ENCODE data around the gene SYT1.
A peak's percentile ranks its signal among the peaks of the same experiment; 100 is the strongest.
"Not testable (repeated sequence)": the region's sequence is repeated elsewhere in the genome, so short reads cannot be mapped to it uniquely, and the experiment has no call there.

SYT1 gene

DNA sequence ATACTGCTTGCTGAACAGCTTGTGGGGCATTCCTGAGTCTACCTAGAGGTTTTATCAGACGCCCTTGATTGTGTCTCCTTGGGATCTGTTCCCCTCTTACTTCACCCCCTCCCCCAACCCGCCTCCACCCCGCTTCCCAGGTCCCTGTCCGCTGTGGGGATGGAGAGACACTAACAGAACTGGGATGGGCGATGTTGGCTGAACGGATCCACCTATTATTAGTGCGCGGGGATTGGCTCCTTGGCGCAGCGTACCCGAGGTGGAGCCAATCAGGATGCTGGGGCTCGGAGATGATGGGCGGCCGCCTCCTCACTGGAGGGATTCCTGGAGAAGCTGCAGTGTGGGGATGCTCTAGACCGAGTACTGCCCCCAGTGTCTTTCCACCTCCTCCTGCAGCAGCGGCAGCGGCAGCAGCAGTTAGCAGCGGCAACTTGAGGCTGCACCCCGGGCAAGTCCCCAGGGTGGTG, at the start of gene SYT1:
Gene SYT1, plus strand, starts transcription at position 372 of the 467 bp plus-strand sequence.
- Histone ChIP-seq H3K4me3 (ENCODE audit: low read depth, low read length) (peak within 1 kb of the TSS; percentile 99), H3K27ac (ENCODE audit: low read depth, low read length) (peak within 1 kb of the TSS; percentile 79), H3K9me3 (ENCODE audit: control insufficient read depth, insufficient read depth, low read depth, low read length) (no peaks in the 10 kb centered on the region), H3K36me3 (ENCODE audit: control insufficient read depth, insufficient read depth, low read length) (no peaks in the 10 kb centered on the region), H3K9ac (ENCODE audit: low read length) (peak within 1 kb of the TSS; percentile 91), H3K4me1 (ENCODE audit: control insufficient read depth, insufficient read depth, low read length) (peaks cover 23% of the 10 kb centered on the region), H3K27me3 (ENCODE audit: control insufficient read depth, insufficient read depth, low read length) (no peaks in the 10 kb centered on the region)

- H3K4me1 ChIP-seq (ENCODE audit: control insufficient read depth, insufficient read depth, low read length): no peaks in the 10 kb centered on the region
- 0 out of 2 replicates have a peak, but pooled peaks cover 3% of the 10 kb centered on the region for H3K9me3 ChIP-seq (ENCODE audit: control insufficient read depth, insufficient read depth, low read depth, low read length)
- no peak overlapping the region for H3K4me3 ChIP-seq (ENCODE audit: low read depth, low read length)
- no peak overlapping the region for H3K9ac ChIP-seq (ENCODE audit: low read length)
- no peak overlapping the region for H3K27ac ChIP-seq (ENCODE audit: low read depth, low read length)
- no peaks in the 10 kb centered on the region for H3K27me3 ChIP-seq (ENCODE audit: control insufficient read depth, insufficient read depth, low read length)
- no peaks in the 10 kb centered on the region for H3K36me3 ChIP-seq (ENCODE audit: control insufficient read depth, insufficient read depth, low read length)
These were observed 46.1 kb upstream of the SYT1 start for GRCh38 chr12:78818487-78818886.

- Histone ChIP-seq H3K27me3 (ENCODE audit: control insufficient read depth, insufficient read depth, low read length) (no peaks in the 10 kb centered on the region), H3K9ac (ENCODE audit: low read length) (no peak overlapping the region), H3K9me3 (ENCODE audit: control insufficient read depth, insufficient read depth, low read depth, low read length) (no peaks in the 10 kb centered on the region), H3K36me3 (ENCODE audit: control insufficient read depth, insufficient read depth, low read length) (no peaks in the 10 kb centered on the region), H3K27ac (ENCODE audit: low read depth, low read length) (no peak overlapping the region), H3K4me3 (ENCODE audit: low read depth, low read length) (no peak overlapping the region), H3K4me1 (ENCODE audit: control insufficient read depth, insufficient read depth, low read length) (no peaks in the 10 kb centered on the region)
These were observed 43.6 kb upstream of the SYT1 start for GRCh38 chr12:78820946-78821345.

- no peaks in the 10 kb centered on the region for H3K9me3 ChIP-seq (ENCODE audit: control insufficient read depth, insufficient read depth, low read depth, low read length)
- no peak overlapping the region for H3K4me3 ChIP-seq (ENCODE audit: low read depth, low read length)
- no peaks in the 10 kb centered on the region for H3K27me3 ChIP-seq (ENCODE audit: control insufficient read depth, insufficient read depth, low read length)
- H3K36me3 ChIP-seq (ENCODE audit: control insufficient read depth, insufficient read depth, low read length): no peaks in the 10 kb centered on the region
- H3K27ac ChIP-seq (ENCODE audit: low read depth, low read length): no peak overlapping the region
- H3K9ac ChIP-seq (ENCODE audit: low read length): no peak overlapping the region
- no peaks in the 10 kb centered on the region for H3K4me1 ChIP-seq (ENCODE audit: control insufficient read depth, insufficient read depth, low read length)
These were observed 39.7 kb upstream of the SYT1 start for GRCh38 chr12:78824918-78825317.

GRCh38 chr12:78829690-78830089, 34.9 kb upstream of the SYT1 start:
- Histone ChIP-seq H3K27ac (ENCODE audit: low read depth, low read length) (no peak overlapping the region), H3K9me3 (ENCODE audit: control insufficient read depth, insufficient read depth, low read depth, low read length) (no peaks in the 10 kb centered on the region), H3K4me3 (ENCODE audit: low read depth, low read length) (no peak overlapping the region), H3K36me3 (ENCODE audit: control insufficient read depth, insufficient read depth, low read length) (no peaks in the 10 kb centered on the region), H3K27me3 (ENCODE audit: control insufficient read depth, insufficient read depth, low read length) (no peaks in the 10 kb centered on the region), H3K4me1 (ENCODE audit: control insufficient read depth, insufficient read depth, low read length) (no peaks in the 10 kb centered on the region), H3K9ac (ENCODE audit: low read length) (no peak overlapping the region)

DNA sequence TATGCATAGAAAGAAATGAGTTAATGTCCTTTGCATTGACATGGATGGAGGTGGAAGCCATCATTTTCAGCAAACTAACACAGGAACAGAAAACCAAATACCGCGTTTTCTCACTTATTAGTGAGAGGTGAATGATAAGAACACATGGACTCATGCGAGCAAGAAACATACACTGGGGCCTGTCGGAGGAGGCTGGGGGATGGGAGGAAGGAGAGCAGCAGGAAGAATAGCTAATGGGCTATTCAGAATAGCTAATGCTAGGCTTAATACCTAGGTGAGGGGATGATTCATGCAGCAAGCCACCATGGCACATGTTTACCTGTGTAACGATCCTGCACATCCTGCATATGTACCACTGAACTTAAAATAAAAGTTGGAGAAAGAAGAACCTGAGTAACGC, 29.1 kb upstream of the SYT1 start:
- no peaks in the 10 kb centered on the region for H3K36me3 ChIP-seq (ENCODE audit: control insufficient read depth, insufficient read depth, low read length)

GRCh38 chr12:78840518-78841019, 24.0 kb upstream of the SYT1 start:
- Histone ChIP-seq H3K27ac (ENCODE audit: low read depth, low read length) (peak overlapping the region; percentile 95), H3K4me1 (ENCODE audit: control insufficient read depth, insufficient read depth, low read length) (peaks cover 25% of the 10 kb centered on the region), H3K9me3 (ENCODE audit: control insufficient read depth, insufficient read depth, low read depth, low read length) (peaks cover 14% of the 10 kb centered on the region; the same call in 1 of the 2 replicates), H3K4me3 (ENCODE audit: low read depth, low read length) (peak overlapping the region; percentile 32), H3K9ac (ENCODE audit: low read length) (peak overlapping the region; percentile 68)
- not testable (repeated sequence) for H3K27me3 ChIP-seq (ENCODE audit: control insufficient read depth, insufficient read depth, low read length); H3K36me3 ChIP-seq (ENCODE audit: control insufficient read depth, insufficient read depth, low read length)

More for the DNA sequence above, 29.1 kb upstream of the SYT1 start:
- H3K9ac ChIP-seq (ENCODE audit: low read length): no peak overlapping the region
- H3K4me1 ChIP-seq (ENCODE audit: control insufficient read depth, insufficient read depth, low read length): peaks cover 19% of the 10 kb centered on the region
- no peak overlapping the region for H3K4me3 ChIP-seq (ENCODE audit: low read depth, low read length)
- no peaks in the 10 kb centered on the region for H3K27me3 ChIP-seq (ENCODE audit: control insufficient read depth, insufficient read depth, low read length)
- no peaks in the 10 kb centered on the region for H3K9me3 ChIP-seq (ENCODE audit: control insufficient read depth, insufficient read depth, low read depth, low read length)
- H3K27ac ChIP-seq (ENCODE audit: low read depth, low read length): no peak overlapping the region

DNA sequence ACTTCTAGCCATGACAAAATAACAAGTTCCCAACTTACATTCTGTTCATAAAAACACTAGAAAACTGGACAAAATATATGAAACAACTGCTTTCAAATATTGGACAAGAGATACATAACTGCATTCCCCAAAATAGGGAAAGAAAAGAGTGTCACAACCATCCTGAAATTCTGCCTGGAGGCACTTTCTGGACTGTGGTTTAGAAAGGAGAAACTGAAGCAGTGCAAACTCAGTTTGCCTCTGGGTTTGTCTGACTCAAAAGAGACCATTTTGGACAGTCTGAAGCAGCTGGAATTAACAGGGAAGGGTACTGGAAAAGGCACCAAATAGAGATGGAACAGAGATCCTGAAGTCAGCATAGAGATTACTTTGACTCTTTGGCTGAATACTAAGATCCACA, 11.3 kb upstream of the SYT1 start:
- H3K27me3 ChIP-seq (ENCODE audit: control insufficient read depth, insufficient read depth, low read length): no peaks in the 10 kb centered on the region
- peaks cover 15% of the 10 kb centered on the region; the same call in 1 of the 2 replicates for H3K9me3 ChIP-seq (ENCODE audit: control insufficient read depth, insufficient read depth, low read depth, low read length)
- no peaks in the 10 kb centered on the region for H3K4me1 ChIP-seq (ENCODE audit: control insufficient read depth, insufficient read depth, low read length)
- H3K36me3 ChIP-seq (ENCODE audit: control insufficient read depth, insufficient read depth, low read length): no peaks in the 10 kb centered on the region
- no peak overlapping the region for H3K4me3 ChIP-seq (ENCODE audit: low read depth, low read length)
- no peak overlapping the region for H3K27ac ChIP-seq (ENCODE audit: low read depth, low read length)
- H3K9ac ChIP-seq (ENCODE audit: low read length): no peak overlapping the region

- Histone ChIP-seq H3K27me3 (ENCODE audit: control insufficient read depth, insufficient read depth, low read length) (no peaks in the 10 kb centered on the region), H3K9ac (ENCODE audit: low read length) (peak overlapping the region; percentile 84), H3K4me1 (ENCODE audit: control insufficient read depth, insufficient read depth, low read length) (peaks cover 23% of the 10 kb centered on the region), H3K36me3 (ENCODE audit: control insufficient read depth, insufficient read depth, low read length) (no peaks in the 10 kb centered on the region), H3K9me3 (ENCODE audit: control insufficient read depth, insufficient read depth, low read depth, low read length) (no peaks in the 10 kb centered on the region), H3K27ac (ENCODE audit: low read depth, low read length) (peak overlapping the region; percentile 79), H3K4me3 (ENCODE audit: low read depth, low read length) (peak overlapping the region; percentile 99)
These were observed 832 bp upstream of the SYT1 start for GRCh38 chr12:78863482-78864402.

GRCh38 chr12:78864870-78865463, 393 bp downstream of the SYT1 start:
- no peaks in the 10 kb centered on the region for H3K9me3 ChIP-seq (ENCODE audit: control insufficient read depth, insufficient read depth, low read depth, low read length)
- H3K4me3 ChIP-seq (ENCODE audit: low read depth, low read length): peak overlapping the region; percentile 99
- H3K27me3 ChIP-seq (ENCODE audit: control insufficient read depth, insufficient read depth, low read length): no peaks in the 10 kb centered on the region
- H3K9ac ChIP-seq (ENCODE audit: low read length): peak overlapping the region; percentile 91
- H3K27ac ChIP-seq (ENCODE audit: low read depth, low read length): peak overlapping the region; percentile 68; the same call in 1 of the 2 replicates
- H3K4me1 ChIP-seq (ENCODE audit: control insufficient read depth, insufficient read depth, low read length): peaks cover 27% of the 10 kb centered on the region
- no peaks in the 10 kb centered on the region for H3K36me3 ChIP-seq (ENCODE audit: control insufficient read depth, insufficient read depth, low read length)

GRCh38 chr12:78865516-78865915, 942 bp downstream of the SYT1 start:
- peaks cover 28% of the 10 kb centered on the region for H3K4me1 ChIP-seq (ENCODE audit: control insufficient read depth, insufficient read depth, low read length)
- no peaks in the 10 kb centered on the region for H3K36me3 ChIP-seq (ENCODE audit: control insufficient read depth, insufficient read depth, low read length)
- peak overlapping the region; percentile 91 for H3K9ac ChIP-seq (ENCODE audit: low read length)
- no peaks in the 10 kb centered on the region for H3K27me3 ChIP-seq (ENCODE audit: control insufficient read depth, insufficient read depth, low read length)
- peak overlapping the region; percentile 99 for H3K4me3 ChIP-seq (ENCODE audit: low read depth, low read length)
- no peak overlapping the region; the same call in 1 of the 2 replicates for H3K27ac ChIP-seq (ENCODE audit: low read depth, low read length)
- H3K9me3 ChIP-seq (ENCODE audit: control insufficient read depth, insufficient read depth, low read depth, low read length): no peaks in the 10 kb centered on the region
